Tibial nerve (tissue), 4 donors: ENCODE measurements around the gene HTR3A. TPM values are rescaled to one million over a fixed set of nuclear protein-coding genes. Genes with fewer than 3 reads are reported as not detected.
A peak's percentile ranks its signal among the peaks of the same experiment; 100 is the strongest.

Source experiments
- DNase-seq, 2 donors: peaks; one replicate each; pipeline ENCODE4 v3.0.0-alpha.2; 2019; ENCODE audit warnings: low spot score in 2 of 2
- H3K27ac ChIP-seq, 4 donors: fragments of 200-600 bp; sonication (generic) in 3 of 4; one replicate each; pipeline ENCODE4 v1.5.1; 2017 to 2019; ENCODE audit warnings: mild to moderate bottlenecking in 1 of 4
- H3K27me3 ChIP-seq, 2 donors: fragments of 200-600 bp; sonication (generic) in 1 of 2; one replicate each; pipeline versions ENCODE4 v1.5.1 to v1.6.0; 2017 to 2019
- H3K36me3 ChIP-seq, 3 donors: fragments of 200-600 bp; sonication (generic); one replicate each; pipeline ENCODE4 v1.5.1; 2018 to 2019
- H3K4me1 ChIP-seq, 4 donors: fragments of 200-600 bp; sonication (generic) in 3 of 4; one replicate each; pipeline ENCODE4 v1.5.1; 2017 to 2019
- H3K4me3 ChIP-seq, 4 donors: fragments of 200-600 bp; sonication (generic) in 3 of 4; one replicate each; pipeline ENCODE4 v1.5.1; 2017 to 2019; ENCODE audit warnings: mild to moderate bottlenecking in 1 of 4, moderate library complexity in 1 of 4
- H3K9me3 ChIP-seq, 4 donors: fragments of 200-600 bp; sonication (generic) in 3 of 4; one replicate each; pipeline ENCODE4 v1.5.1; 2017 to 2019
- CTCF ChIP-seq, 5 experiments: fragments of 200-600 bp in 3 of 5; fragments of 450-650 bp in 2 of 5; sonication (generic) in 3 of 5; IDR thresholded peaks; one replicate each; pipeline ENCODE4 v1.5.1; 2016 to 2019; ENCODE audit warnings: antibody characterized with exemption in 5 of 5, mild to moderate bottlenecking in 3 of 5, moderate library complexity in 2 of 5
- EP300 ChIP-seq, 2 donors: sonication (generic); formaldehyde crosslinking; IDR thresholded peaks; one replicate each; pipeline ENCODE4 v1.6.1; 2017; ENCODE audit warnings: antibody characterized with exemption in 2 of 2, mild to moderate bottlenecking in 1 of 2
- POLR2A ChIP-seq, 2 donors: fragments of 450-650 bp; IDR thresholded peaks; one replicate each; pipeline ENCODE4 v1.6.1; 2017; ENCODE audit warnings: antibody characterized with exemption in 2 of 2, mild to moderate bottlenecking in 2 of 2, moderate library complexity in 2 of 2
- WGBS, 2 donors: methylation state at CpG; one replicate each; pipeline ENCODE4 v1.1.5; 2018; 5-methylcytosine and 5-hydroxymethylcytosine counted together
- total RNA-seq, 4 donors: library from RNA; depleted of rRNA; stranded (reverse); fragments of >200 nt; gene quantifications; one replicate each; pipeline ENCODE4 v1.1.0, GENCODE V29; 2016

The HTR3A gene
- total RNA-seq, 4 donors from 2014 or later = not detected

- 2 to 4% methylated on average over 26 to 35 of the region's 37 CpGs for WGBS, 2 donors
- peak overlapping the region; percentile 16 to 43 (median 28) for H3K4me3 ChIP-seq
- TF ChIP-seq EP300 (IDR thresholded peaks at IDR 0.05) (peak; percentile 47 to 83), CTCF (IDR thresholded peaks at IDR 0.05) (peak; percentile 73 to 94 (median 84)), POLR2A (IDR thresholded peaks at IDR 0.05) (peak in 1 of 2 donors; percentile 19)
- H3K4me1 ChIP-seq = peaks cover 0 to 25% (median 9%) of the 10 kb centered on the region in 4 donors
- peak overlapping the region; percentile 21 to 85 (median 62) for H3K27ac ChIP-seq
- no peaks in the 10 kb centered on the region for H3K36me3 ChIP-seq
- peaks cover 0 to under 1% of the 10 kb centered on the region in 2 donors for H3K27me3 ChIP-seq
- DNase-seq = peak; percentile 68 to 73
- H3K9me3 ChIP-seq = no peaks in the 10 kb centered on the region
Observed at GRCh38 chr11:114036147-114036811, 61.4 kb downstream of the HTR3A start.

GRCh38 chr11:114036958-114037357, 62.0 kb downstream of the HTR3A start:
- H3K4me1 ChIP-seq = peaks cover 0 to 25% (median 9%) of the 10 kb centered on the region in 4 donors
- no peaks in the 10 kb centered on the region for H3K9me3 ChIP-seq
- WGBS, 2 donors = 74 to 77% methylated on average over 3 of the region's 3 CpGs
- peak overlapping the region; percentile 21 to 85 (median 62) for H3K27ac ChIP-seq
- TF ChIP-seq CTCF (IDR thresholded peaks at IDR 0.05) (no peak), POLR2A (IDR thresholded peaks at IDR 0.05) (no peak)
- no peaks in the 10 kb centered on the region for H3K36me3 ChIP-seq
- H3K4me3 ChIP-seq = no peak overlapping the region
- H3K27me3 ChIP-seq = no peaks in the 10 kb centered on the region
- DNase-seq = no peak

- 69 to 83% methylated on average over 3 of the region's 3 CpGs for WGBS, 2 donors
- TF ChIP-seq CTCF (IDR thresholded peaks at IDR 0.05) = no peak
- TF ChIP-seq EP300 (IDR thresholded peaks at IDR 0.05) = no peak
- TF ChIP-seq POLR2A (IDR thresholded peaks at IDR 0.05) = no peak
- Histone ChIP-seq H3K36me3 (no peaks in the 10 kb centered on the region), H3K27ac (peak overlapping the region in 1 of 4 donors; percentile 46), H3K9me3 (no peaks in the 10 kb centered on the region), H3K4me3 (no peak overlapping the region), H3K4me1 (peaks cover 0 to 31% (median 9%) of the 10 kb centered on the region in 4 donors), H3K27me3 (no peaks in the 10 kb centered on the region)
- DNase-seq = no peak
Observed at GRCh38 chr11:114039551-114039950, 64.6 kb downstream of the HTR3A start.

Other genes with a start within 250 kb of the HTR3A start
- gene ZW10, start 201.4 kb upstream of the HTR3A start, total RNA-seq = 10 to 100 TPM in 3 of 4 donors, 1 to 10 TPM in 1; 9.8 to 14.2 (median 12.6) TPM
- gene CLDN25, start 195.3 kb upstream of the HTR3A start, total RNA-seq = not detected
- 10 to 100 TPM; 10.7 to 20.4 (median 15.4) TPM for gene USP28, start 99.5 kb upstream of the HTR3A start, total RNA-seq
- gene HTR3B, start 70.3 kb upstream of the HTR3A start, total RNA-seq = not detected
- 100 to 1,000 TPM; 405 to 756 (median 580) TPM for gene ZBTB16, start 84.6 kb downstream of the HTR3A start, total RNA-seq